SK-N-DZ (cell line): Measurements from ENCODE around the gene RPP21.
A peak's percentile ranks its signal among the peaks of the same experiment; 100 is the strongest.
"Not testable (repeated sequence)": the region's sequence is repeated elsewhere in the genome, so short reads cannot be mapped to it uniquely, and the experiment has no call there.

Experiments used
- DNase-seq: peaks from one replicate; pipeline ENCODE4 v3.0.0-alpha.2; 2015; ENCODE audit warnings: low spot score

Gene RPP21

GRCh38 chr6:30329331-30329730 is 15.6 kb upstream of the RPP21 start:
- no peak for DNase-seq

GRCh38 chr6:30331981-30332380 is 13.0 kb upstream of the RPP21 start:
- DNase-seq: no peak

DNA sequence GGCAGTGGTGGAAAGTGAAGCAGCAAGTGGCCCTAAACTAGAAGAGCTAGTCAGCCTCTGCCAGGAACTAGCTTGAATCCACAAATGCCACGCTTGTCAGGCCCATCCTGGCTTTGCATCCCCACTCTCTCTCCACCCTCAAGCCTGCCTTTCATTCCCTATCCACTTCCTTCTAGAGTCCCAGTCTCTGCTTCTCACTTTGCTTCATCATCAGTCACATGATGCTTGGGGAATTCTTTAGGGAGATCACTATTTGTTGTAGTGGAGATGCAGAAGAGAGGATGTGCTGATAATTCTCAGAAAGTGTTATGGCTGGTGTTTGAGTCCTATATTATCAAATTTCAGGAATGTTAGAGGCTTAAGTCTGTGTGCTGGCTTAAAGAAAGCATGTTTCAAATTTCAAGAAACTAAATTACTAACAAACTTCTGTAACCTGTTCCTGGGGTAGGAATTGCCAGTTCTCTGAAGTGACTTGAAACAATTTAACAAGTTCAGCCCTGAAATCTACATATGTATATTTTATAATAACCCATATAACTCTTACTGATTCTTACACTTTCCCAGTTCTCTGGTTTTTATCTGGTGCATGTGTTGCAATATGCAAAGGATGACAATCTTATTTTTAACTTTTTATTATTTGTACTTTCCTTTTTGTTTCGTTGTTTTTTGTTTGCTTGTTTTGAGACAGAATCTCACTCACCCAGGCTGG is 10.7 kb upstream of the RPP21 start:
- DNase-seq: no peak

- DNase-seq: no peak
Measured at GRCh38 chr6:30340589-30341054, 4.3 kb upstream of the RPP21 start.

DNA sequence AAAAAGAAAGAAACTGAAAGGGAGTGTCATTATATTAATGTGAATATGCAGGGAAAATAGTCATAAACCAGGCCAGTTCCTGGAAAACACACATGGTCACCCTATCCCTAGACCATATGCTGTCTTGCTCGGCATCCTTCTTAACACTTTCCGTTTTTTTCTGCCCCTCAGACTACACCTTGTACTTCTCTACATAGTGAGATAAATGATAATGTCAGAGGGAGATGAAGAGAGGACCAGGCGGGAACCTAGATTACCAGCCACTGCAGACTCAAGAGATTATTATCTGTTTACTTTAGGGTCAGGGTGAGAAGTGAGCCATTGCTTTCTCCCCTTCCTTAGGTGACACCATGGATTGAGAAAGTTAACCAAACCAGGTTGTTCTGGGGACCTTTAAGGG is 3.7 kb upstream of the RPP21 start:
- no peak for DNase-seq

GRCh38 chr6:30341728-30342127 is 3.2 kb upstream of the RPP21 start:
- DNase-seq: no peak

GRCh38 chr6:30344191-30344867 is 627 bp upstream of the RPP21 start:
- no peak for DNase-seq

DNA sequence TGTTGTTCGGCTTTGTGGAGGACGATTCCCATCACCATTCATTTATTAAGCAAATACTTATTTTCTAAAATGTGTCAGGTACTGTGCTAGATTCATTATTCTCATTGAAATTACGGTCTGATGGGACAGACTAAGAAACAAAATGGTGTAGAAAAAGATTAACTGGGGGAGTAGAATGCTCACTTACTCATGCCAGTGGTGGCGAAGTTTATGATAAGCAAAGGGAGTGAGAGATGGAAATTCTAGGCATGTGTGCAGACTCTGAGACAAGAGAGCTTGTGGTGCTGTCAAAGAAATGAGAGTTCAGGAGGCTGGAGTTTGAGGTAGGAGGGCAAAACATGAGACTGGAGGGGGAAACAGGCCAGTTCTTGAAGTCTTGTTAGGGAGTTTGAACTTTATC is 896 bp downstream of the RPP21 start:
- DNase-seq: no peak

DNA sequence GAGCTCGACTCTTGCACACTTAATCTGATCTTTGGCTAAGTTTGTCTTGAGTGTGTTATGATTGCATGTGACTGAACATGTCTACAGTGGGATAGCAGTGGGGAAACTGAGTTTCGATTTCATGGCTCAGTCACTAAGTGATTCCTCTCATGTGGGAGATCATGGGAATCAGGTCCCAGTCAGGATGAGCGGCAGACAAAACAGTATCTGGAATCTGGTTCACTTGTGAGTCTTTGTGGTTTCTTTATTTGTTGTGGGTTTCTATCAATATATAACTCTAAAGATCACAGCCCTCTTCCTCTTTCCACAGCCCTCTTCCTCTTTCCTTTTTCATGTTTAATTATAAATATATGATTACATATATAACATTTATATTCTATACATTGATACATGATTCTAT is 4.0 kb downstream of the RPP21 start:
- no peak for DNase-seq

- DNase-seq: no peak
Measured at GRCh38 chr6:30349421-30350177, 4.6 kb downstream of the RPP21 start.

DNA sequence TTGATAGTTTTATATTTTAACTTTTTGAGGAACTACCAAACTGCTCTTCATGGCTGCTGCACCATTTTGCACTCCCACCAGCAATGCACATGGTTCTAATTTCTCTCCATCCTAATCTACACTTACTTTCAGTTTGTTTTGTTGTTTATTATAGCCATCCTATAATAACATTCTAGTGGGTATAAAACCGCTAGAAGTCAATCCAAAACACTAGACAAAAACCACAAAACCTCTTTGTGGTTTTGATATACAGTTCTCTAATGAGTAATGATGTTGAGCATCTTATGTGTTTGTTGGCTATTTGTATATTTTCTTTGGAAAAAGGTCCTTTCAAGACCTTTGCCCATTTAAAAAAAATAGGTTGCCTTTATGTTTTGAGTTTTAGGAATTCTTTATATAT is 5.6 kb downstream of the RPP21 start:
- DNase-seq: no peak

GRCh38 chr6:30352550-30352949 is 7.6 kb downstream of the RPP21 start:
- no peak for DNase-seq

DNA sequence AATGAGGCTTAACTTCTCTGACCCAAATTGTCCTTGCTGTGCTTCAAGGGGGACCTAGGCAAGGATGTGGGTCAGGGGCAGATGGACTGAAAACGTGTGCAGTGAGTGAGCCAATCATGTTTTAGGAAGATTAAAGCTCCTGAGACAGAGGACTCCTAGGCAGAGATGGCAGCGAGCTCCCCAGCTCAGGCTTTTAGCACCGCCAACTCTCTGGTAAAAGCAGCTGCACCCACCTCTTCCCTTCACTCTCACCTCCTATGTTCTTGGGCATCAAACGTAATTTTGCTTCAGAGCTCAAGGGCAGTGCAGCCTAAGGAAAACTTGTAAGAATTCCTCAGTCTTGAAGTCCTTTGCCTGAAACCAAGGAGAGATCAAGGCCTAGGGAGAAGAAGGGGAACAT is 10.3 kb downstream of the RPP21 start:
- DNase-seq: no peak

DNA sequence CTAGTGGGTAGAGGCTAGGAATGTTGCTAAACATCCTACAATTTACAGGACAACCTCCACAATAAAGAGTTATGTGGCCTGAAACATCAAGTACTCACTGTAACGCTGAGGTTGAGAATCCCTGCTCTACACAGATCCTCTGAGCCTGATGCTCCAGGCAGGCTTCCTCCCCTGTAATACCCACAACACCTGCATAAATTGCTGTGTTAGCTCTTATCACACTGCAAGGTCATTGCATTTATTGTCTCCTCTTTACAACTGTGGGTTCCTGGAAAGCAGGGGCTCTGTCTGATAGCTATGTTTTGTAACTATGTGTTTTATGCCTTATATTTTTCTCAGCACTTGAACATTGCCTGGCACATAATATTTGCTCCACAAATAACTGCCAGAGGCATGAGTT is 11.6 kb downstream of the RPP21 start:
- DNase-seq: no peak

- peak; percentile 75 for DNase-seq
Measured at GRCh38 chr6:30357678-30358540, 13.0 kb downstream of the RPP21 start.

DNA sequence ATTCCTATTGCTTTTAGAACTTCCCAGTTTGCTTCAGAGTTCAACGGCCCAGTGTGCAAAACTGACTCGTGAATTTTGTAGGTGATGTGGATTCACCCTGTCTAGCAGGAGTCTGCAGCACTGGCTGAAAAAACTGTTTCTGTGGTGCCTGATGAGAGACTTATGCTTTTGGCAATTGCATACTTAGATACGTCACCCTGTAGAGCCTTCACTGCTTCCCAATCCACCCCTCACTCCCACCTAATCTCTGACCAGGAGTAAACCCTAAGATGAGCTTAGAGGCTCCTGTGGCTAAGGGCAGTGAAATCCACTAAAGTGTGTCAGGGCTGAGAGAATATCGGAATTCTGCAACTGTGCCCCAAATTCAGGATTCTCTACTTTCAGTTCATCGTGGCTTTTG is 14.3 kb downstream of the RPP21 start:
- DNase-seq: no peak

GRCh38 chr6:30360139-30360538 is 15.2 kb downstream of the RPP21 start:
- DNase-seq: no peak

GRCh38 chr6:30361661-30362060 is 16.7 kb downstream of the RPP21 start:
- no peak for DNase-seq

DNA sequence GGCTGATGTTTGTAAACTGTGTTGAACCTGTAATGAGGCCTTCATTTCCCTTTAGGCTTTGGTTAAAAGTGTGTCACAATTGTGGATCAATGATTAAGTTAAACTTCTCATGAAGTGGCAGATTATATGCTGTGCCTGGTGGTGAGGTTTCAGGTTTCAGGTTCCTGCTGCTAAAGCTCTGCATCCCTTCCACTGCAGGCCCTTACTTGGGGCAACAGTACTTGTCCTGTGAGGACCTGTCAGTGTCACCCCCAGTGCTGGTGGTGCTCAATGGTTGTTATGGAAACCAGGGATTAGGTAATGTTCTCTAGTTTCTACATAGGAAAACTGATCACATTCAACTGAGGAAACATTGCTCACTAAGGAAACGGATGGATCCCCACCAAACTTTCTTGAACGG is 18.5 kb downstream of the RPP21 start:
- DNase-seq: no peak

GRCh38 chr6:30364591-30364990 is 19.6 kb downstream of the RPP21 start:
- no peak for DNase-seq

- not testable (repeated sequence) for DNase-seq
Measured at GRCh38 chr6:30369280-30369679, 24.3 kb downstream of the RPP21 start.
